Adrenal gland (tissue), 12 donors: ENCODE results near the gene CNOT2. TPM values are rescaled to one million over a fixed set of nuclear protein-coding genes. Genes with fewer than 3 reads are reported as not detected.

Experiments
- DNase-seq, 7 donors: peaks; one replicate each; pipeline ENCODE4 v3.0.0-alpha.2; 2019 to 2020
- H3K27ac ChIP-seq, 5 donors: fragments of 200-600 bp; sonication (generic) in 4 of 5; 1 replicate in 3 of 5; 2 replicates in 2 of 5; pipeline versions ENCODE4 v1.5.1 to v1.8.0; 2016 to 2020; ENCODE audit warnings: mild to moderate bottlenecking in 1 of 5
- H3K27me3 ChIP-seq: fragments of 200-600 bp; 2 replicates; pipeline ENCODE4 v1.8.0; 2021
- H3K36me3 ChIP-seq, 2 donors: fragments of 200-600 bp; replicated peaks in 1 of 2; 1 replicate in 1 of 2; 2 replicates in 1 of 2; pipeline versions ENCODE4 v1.5.1 to v1.8.0; 2018 to 2022
- H3K4me1 ChIP-seq, 2 donors: fragments of 200-600 bp; replicated peaks in 1 of 2; 1 replicate in 1 of 2; 2 replicates in 1 of 2; pipeline versions ENCODE4 v1.5.1 to v1.8.0; 2018 to 2021
- H3K4me3 ChIP-seq, 4 donors: fragments of 200-600 bp; sonication (generic) in 3 of 4; one replicate each; pipeline ENCODE4 v1.5.1; 2016 to 2018
- H3K9me3 ChIP-seq, 3 donors: fragments of 200-600 bp; sonication (generic) in 1 of 3; replicated peaks in 1 of 3; 1 replicate in 2 of 3; 2 replicates in 1 of 3; pipeline versions ENCODE4 v1.5.1 to v1.8.0; 2016 to 2021
- POLR2A ChIP-seq, 2 donors: fragments of 450-650 bp; IDR thresholded peaks; one replicate each; pipeline ENCODE4 v1.6.1; 2017; ENCODE audit warnings: antibody characterized with exemption in 2 of 2, mild to moderate bottlenecking in 2 of 2, moderate library complexity in 1 of 2
- WGBS, 4 donors: extraction: QIAGEN DNeasy Blood & Tissue Kit in 2 of 4; methylation state at CpG; one replicate each; pipeline versions ENCODE4 v1.1.5 to v1.1.7; 2013 to 2017; 5-methylcytosine and 5-hydroxymethylcytosine counted together
- intact Hi-C, 2 donors: fragments of 100-400 bp; cut with DNase I; formaldehyde crosslinking; loops; one replicate each; pipeline versions ENCODE4 v1.14.1 to v1.15.0; 2022 to 2023
- polyA plus RNA-seq, 3 donors: library from polyadenylated mRNA; stranded (reverse); fragments of 200-250 nt in 2 of 3; fragments of 350-450 nt in 1 of 3; fragmentation: Illumina TruSeq in 1 of 3; extraction: RNeasy Lipid Tissue Mini Kit (QIAGEN cat#74804) in 1 of 3; gene quantifications; one replicate each; pipeline ENCODE4 v1.2.3, GENCODE V29; 2013 to 2014
- total RNA-seq, 9 donors: library from RNA; depleted of rRNA in 4 of 9; stranded (reverse); fragments of >200 nt in 4 of 9; fragments of 120-200 nt in 1 of 9; fragmentation: NEBNext Ultra II Directional in 1 of 9; extraction: Animal tissue kit (Norgen Biotek cat#: 25700) in 1 of 9; gene quantifications; one replicate each; pipeline versions ENCODE4 v1.1.0 to v1.2.4, GENCODE V29; 2013 to 2023
- TF ChIP-seq, protein P1 (sequence below), 6 experiments: fragments of 450-650 bp in 4 of 6; fragments of 200-600 bp in 2 of 6; sonication (generic) in 1 of 6; IDR thresholded peaks; 1 replicate in 5 of 6; 2 replicates in 1 of 6; pipeline versions ENCODE4 v1.5.1 to v1.8.0; 2016 to 2021; ENCODE audit warnings: antibody characterized with exemption in 6 of 6, mild to moderate bottlenecking in 2 of 6, moderate library complexity in 1 of 6
- donor health status: healthy with polysubstance abuse.
- donor health status: Bipolar disorder and iron deficiency.
- donor health status: DM: yes; HTN: yes; CAD: no.
- donor health status: DM: no; HTN: no; CAD: no.
- donor health status: DM: no; HTN: no; CAD: no.
- donor health status: DM: yes; HTN: yes; CAD: no.

The CNOT2 gene
- total and polyA plus RNA-seq, 12 donors: 33.4 to 127 (median 57.1) TPM

DNA sequence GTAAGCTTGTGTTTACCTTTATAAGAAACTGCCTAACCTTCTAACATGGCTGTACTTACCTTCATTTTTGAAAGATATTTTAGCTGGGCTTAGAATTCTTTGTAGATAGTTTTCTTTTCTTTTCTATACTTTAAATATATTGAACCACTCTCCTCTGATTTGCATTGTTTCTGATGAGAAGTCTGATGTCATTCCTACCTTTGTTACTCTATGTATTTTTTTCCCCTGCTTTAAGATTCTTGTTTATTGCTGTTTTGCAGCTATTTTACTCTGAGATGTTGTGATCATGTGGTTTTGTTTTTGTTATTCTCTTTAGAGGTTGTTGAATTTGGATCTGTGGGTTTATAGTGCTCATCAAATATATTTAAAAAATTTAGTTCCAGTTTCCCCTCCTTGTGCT is 31.8 kb downstream of the CNOT2 start:
- no peak for TF ChIP-seq POLR2A (IDR thresholded peaks at IDR 0.05)
- TF ChIP-seq, protein P1, sequence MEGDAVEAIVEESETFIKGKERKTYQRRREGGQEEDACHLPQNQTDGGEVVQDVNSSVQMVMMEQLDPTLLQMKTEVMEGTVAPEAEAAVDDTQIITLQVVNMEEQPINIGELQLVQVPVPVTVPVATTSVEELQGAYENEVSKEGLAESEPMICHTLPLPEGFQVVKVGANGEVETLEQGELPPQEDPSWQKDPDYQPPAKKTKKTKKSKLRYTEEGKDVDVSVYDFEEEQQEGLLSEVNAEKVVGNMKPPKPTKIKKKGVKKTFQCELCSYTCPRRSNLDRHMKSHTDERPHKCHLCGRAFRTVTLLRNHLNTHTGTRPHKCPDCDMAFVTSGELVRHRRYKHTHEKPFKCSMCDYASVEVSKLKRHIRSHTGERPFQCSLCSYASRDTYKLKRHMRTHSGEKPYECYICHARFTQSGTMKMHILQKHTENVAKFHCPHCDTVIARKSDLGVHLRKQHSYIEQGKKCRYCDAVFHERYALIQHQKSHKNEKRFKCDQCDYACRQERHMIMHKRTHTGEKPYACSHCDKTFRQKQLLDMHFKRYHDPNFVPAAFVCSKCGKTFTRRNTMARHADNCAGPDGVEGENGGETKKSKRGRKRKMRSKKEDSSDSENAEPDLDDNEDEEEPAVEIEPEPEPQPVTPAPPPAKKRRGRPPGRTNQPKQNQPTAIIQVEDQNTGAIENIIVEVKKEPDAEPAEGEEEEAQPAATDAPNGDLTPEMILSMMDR (IDR thresholded peaks at IDR 0.05): no peak
- Histone ChIP-seq H3K9me3 (no peaks in the 10 kb centered on the region), H3K4me1 (peaks cover 0 to 22% of the 10 kb centered on the region in 2 donors), H3K27me3 (no peaks in the 10 kb centered on the region), H3K4me3 (no peak overlapping the region), H3K36me3 (no peaks in the 10 kb centered on the region), H3K27ac (no peak overlapping the region)
- intact Hi-C loops: no loop called here
- no peak for DNase-seq

DNA sequence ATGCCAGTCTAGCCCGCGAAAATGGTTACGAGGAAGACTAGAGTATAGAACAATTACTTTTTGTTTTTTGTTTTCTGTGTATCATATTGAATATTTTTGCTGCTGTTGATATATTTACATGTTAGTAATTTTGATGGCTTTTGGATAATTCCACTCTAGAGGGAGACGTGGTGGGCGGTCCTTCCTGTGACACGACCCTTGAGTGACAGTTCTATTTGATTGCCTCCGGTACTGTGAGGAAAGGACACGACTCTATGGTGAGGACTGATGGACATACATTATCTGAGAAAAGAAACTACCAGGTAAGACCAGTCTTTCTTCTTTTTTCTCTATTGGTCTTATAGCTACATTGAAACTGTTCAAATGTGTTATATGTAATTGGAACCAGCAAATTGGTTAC is 34.7 kb downstream of the CNOT2 start:
- TF ChIP-seq POLR2A (IDR thresholded peaks at IDR 0.05): no peak
- TF ChIP-seq, protein P1 (IDR thresholded peaks at IDR 0.05): no peak
- Histone ChIP-seq H3K4me1 (no peaks in the 10 kb centered on the region), H3K9me3 (no peaks in the 10 kb centered on the region), H3K36me3 (no peaks in the 10 kb centered on the region), H3K27me3 (no peaks in the 10 kb centered on the region), H3K27ac (no peak overlapping the region), H3K4me3 (no peak overlapping the region)
- 91 to 96% (median 95%) methylated on average over 8 of the region's 8 CpGs for WGBS, 4 donors
- intact Hi-C loops: no loop called here
- DNase-seq: no peak

DNA sequence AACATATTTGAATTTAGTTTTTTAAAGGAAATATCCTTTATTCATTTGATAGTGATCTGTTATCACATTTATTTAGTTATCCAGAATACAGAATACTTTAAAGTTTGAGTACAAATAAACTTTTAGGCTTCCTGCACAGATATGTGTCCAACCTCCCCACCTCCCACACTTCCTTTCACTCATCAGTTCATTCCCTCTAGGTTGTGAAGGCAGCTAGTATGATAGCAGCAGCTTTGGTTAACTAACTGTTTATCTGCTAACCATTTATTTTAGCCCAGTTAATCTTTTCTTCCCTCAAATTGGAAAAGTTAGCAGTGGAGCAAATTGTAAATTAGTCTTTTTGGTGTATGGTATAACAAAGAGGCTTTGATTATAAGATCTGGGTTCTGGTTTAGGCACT is 35.7 kb downstream of the CNOT2 start:
- intact Hi-C loops: no loop called here
- DNase-seq: no peak
- no peak overlapping the region for H3K27ac ChIP-seq
- no peaks in the 10 kb centered on the region for H3K36me3 ChIP-seq
- no peak for TF ChIP-seq POLR2A (IDR thresholded peaks at IDR 0.05)
- H3K9me3 ChIP-seq: no peaks in the 10 kb centered on the region
- H3K4me1 ChIP-seq: no peaks in the 10 kb centered on the region
- no peak overlapping the region for H3K4me3 ChIP-seq
- no peaks in the 10 kb centered on the region for H3K27me3 ChIP-seq

DNA sequence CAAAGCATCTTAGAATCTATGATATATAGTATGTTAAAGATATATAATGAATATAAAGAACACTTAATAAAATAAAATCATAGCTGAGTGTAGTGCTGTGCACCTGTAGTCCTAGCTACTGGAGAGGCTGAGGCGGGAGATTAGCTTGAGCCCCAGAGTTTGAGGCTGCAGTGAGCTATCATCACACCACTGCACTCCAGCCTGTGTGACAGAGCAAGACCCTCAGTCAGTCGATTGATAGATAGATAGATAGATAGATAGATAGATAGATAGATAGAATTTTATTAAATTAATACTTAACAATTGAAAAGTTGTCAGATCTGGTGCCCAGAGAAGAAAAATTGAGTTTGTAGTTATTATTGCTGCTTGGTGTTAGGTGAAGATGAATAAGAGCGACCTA is 40.0 kb downstream of the CNOT2 start:
- peaks cover 0 to 5% of the 10 kb centered on the region in 2 donors for H3K36me3 ChIP-seq
- H3K4me1 ChIP-seq: no peaks in the 10 kb centered on the region
- H3K4me3 ChIP-seq: no peak overlapping the region
- no peak overlapping the region for H3K27ac ChIP-seq
- 94 to 97% (median 97%) methylated on average over 3 of the region's 3 CpGs for WGBS, 4 donors
- TF ChIP-seq POLR2A (IDR thresholded peaks at IDR 0.05): no peak
- TF ChIP-seq, protein P1 (IDR thresholded peaks at IDR 0.05): no peak
- DNase-seq: no peak
- H3K27me3 ChIP-seq: no peaks in the 10 kb centered on the region
- no peaks in the 10 kb centered on the region for H3K9me3 ChIP-seq
- intact Hi-C loops: no loop called here

DNA sequence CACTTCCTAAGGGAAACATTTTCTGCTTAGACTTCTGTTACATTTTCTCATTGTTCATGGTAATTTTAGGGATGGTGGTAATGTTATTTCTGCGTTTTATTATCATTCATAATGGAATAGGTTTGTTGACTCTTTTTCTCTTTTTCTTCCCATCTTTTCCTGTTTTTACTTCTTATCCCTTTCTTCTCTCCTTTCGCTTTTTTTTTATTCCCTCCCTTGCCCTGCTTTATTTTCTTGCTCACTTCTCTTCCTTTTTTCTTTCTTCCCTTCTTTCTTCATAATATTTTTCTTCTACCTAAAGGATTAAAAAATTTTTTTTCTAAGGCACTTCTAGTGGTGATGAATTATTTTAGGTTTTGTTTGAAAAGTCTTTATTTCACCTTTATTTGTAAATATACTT is 45.6 kb downstream of the CNOT2 start:
- 93 to 97% (median 95%) methylated on average over 2 of the region's 2 CpGs for WGBS, 4 donors
- H3K27me3 ChIP-seq: no peaks in the 10 kb centered on the region
- TF ChIP-seq POLR2A (IDR thresholded peaks at IDR 0.05): no peak
- TF ChIP-seq, protein P1 (IDR thresholded peaks at IDR 0.05): no peak
- peaks cover 0 to 5% of the 10 kb centered on the region in 2 donors for H3K36me3 ChIP-seq
- intact Hi-C loops: no loop called here
- no peaks in the 10 kb centered on the region for H3K9me3 ChIP-seq
- H3K4me3 ChIP-seq: no peak overlapping the region
- DNase-seq: no peak
- H3K27ac ChIP-seq: no peak overlapping the region
- H3K4me1 ChIP-seq: peaks cover 0 to 14% of the 10 kb centered on the region in 2 donors
